HepG2 (cell line): ENCODE measurements around the gene GALNT9. TPM values are rescaled to one million over a fixed set of nuclear protein-coding genes. Genes with fewer than 3 reads are reported as not detected.
A peak's percentile ranks its signal among the peaks of the same experiment; 100 is the strongest.

Experiments
- ATAC-seq: fragments of 200-7000 bp; cut with Tn5 transposase; 3 replicates; pipeline ENCODE4 v1.9.1; 2020; ENCODE audit warnings: mild to moderate bottlenecking, moderate library complexity
- BruUV-seq: library from RNA; stranded (reverse); fragments of 400-500 nt; replicated peaks from 2 replicates; lab custom pipeline; 2021; lab: Mats Ljungman, UMichigan
- CTCF ChIA-PET: fragments of 300-600 bp; formaldehyde crosslinking; extraction: SDS; loops from one replicate; lab custom pipeline; 2021; ENCODE audit warnings: low total read pairs, inconsistent platforms, low intra/inter-chr PET ratio; lab: Yijun Ruan, JAX
- POLR2A ChIA-PET: fragments of 350-600 bp; sonication (Branson Sonifier 250); formaldehyde crosslinking; loops from one replicate; lab custom pipeline; 2020; ENCODE audit warnings: antibody characterized with exemption, inconsistent platforms; lab: Yijun Ruan, JAX
- DNase-seq: peaks from one replicate; pipeline ENCODE4 v3.0.0-alpha.2; 2015; ENCODE audit warnings: low spot score
- FAIRE-seq: peaks from 3 replicates; lab custom pipeline; 2011; peaks lifted over from hg19 to GRCh38; lab: Jason Lieb, UNC
- H2AFZ ChIP-seq: one replicate; pipeline ENCODE4 v1.6.1; 2011; ENCODE audit warnings: low read length, inconsistent platforms
- H3K27ac ChIP-seq: fragments of 300-600 bp; 3 replicates; pipeline ENCODE4 v1.8.0; 2011; ENCODE audit warnings: mixed run types, mild to moderate bottlenecking, mixed read lengths, low read length, inconsistent platforms; ENCODE audit not compliant: insufficient read depth; ENCODE audit errors: extremely low read length
- H3K27me3 ChIP-seq, 2 experiments: fragments of 200-600 bp in 1 of 2; 2 replicates in 1 of 2; 3 replicates in 1 of 2; pipeline versions ENCODE4 v1.6.0 to v1.8.0; 2011; ENCODE audit warnings: low read length in 2 of 2, mild to moderate bottlenecking in 2 of 2, moderate library complexity in 2 of 2, inconsistent platforms in 1 of 2; ENCODE audit not compliant: insufficient read depth in 2 of 2, control insufficient read depth in 1 of 2
- H3K36me3 ChIP-seq, 2 experiments: fragments of 200-600 bp in 1 of 2; replicated peaks in 1 of 2; 2 replicates in 1 of 2; 3 replicates in 1 of 2; pipeline versions ENCODE4 v1.5.1 to v1.8.0; 2011; ENCODE audit warnings: low read length in 2 of 2, inconsistent platforms in 1 of 2; ENCODE audit not compliant: insufficient read depth in 2 of 2, control insufficient read depth in 1 of 2
- H3K4me1 ChIP-seq: 2 replicates; pipeline ENCODE4 v1.5.1; 2012; ENCODE audit warnings: low read length, inconsistent platforms; ENCODE audit not compliant: insufficient read depth
- H3K4me2 ChIP-seq: 2 replicates; pipeline ENCODE4 v1.6.0; 2011; ENCODE audit warnings: low read depth, low read length, inconsistent platforms
- H3K4me3 ChIP-seq, 3 experiments: fragments of 200-600 bp in 1 of 3; sonication (generic), shearing (Covaris generic) in 1 of 3; replicated peaks in 1 of 3; 2 replicates each; pipeline ENCODE4 v1.5.1; 2011 to 2016; ENCODE audit warnings: low read length in 3 of 3, inconsistent platforms in 2 of 3, low read depth in 2 of 3, mild to moderate bottlenecking in 2 of 3, control low read depth in 1 of 3, mixed read lengths in 1 of 3; ENCODE audit not compliant: insufficient read depth in 1 of 3
- H3K79me2 ChIP-seq: one replicate; pipeline ENCODE4 v1.6.1; 2011; ENCODE audit warnings: low read length, inconsistent platforms; ENCODE audit not compliant: insufficient read depth
- H3K9ac ChIP-seq: 2 replicates; pipeline ENCODE4 v1.6.0; 2011; ENCODE audit warnings: mild to moderate bottlenecking, low read depth, low read length, inconsistent platforms; ENCODE audit not compliant: insufficient read depth
- H3K9me3 ChIP-seq: 2 replicates; pipeline ENCODE4 v1.5.1; 2012; ENCODE audit warnings: mild to moderate bottlenecking, low read length
- H4K20me1 ChIP-seq: 2 replicates; pipeline ENCODE4 v1.6.0; 2011; ENCODE audit warnings: inconsistent platforms, mild to moderate bottlenecking, low read length, moderate library complexity; ENCODE audit not compliant: insufficient read depth
- BCL3 ChIP-seq: sonication (generic); formaldehyde crosslinking; IDR thresholded peaks from 2 replicates; pipeline ENCODE4 v1.5.1; 2020; ENCODE audit warnings: mild to moderate bottlenecking, missing genetic modification reagents, moderate library complexity
- GTF2F1 ChIP-seq: fragments of 150-350 bp; IDR thresholded peaks from 2 replicates; pipeline ENCODE4 v1.6.1; 2014; ENCODE audit warnings: low read length
- IRF2 ChIP-seq: IDR thresholded peaks from 2 replicates; pipeline ENCODE4 v1.6.1; 2018; ENCODE audit warnings: missing genetic modification reagents, missing compliant biosample characterization
- KAT7 ChIP-seq: IDR thresholded peaks from 2 replicates; pipeline ENCODE4 v1.6.1; 2018; ENCODE audit warnings: borderline replicate concordance, missing compliant biosample characterization
- KDM5A ChIP-seq: fragments of 200-600 bp; sonication (generic); IDR thresholded peaks from 2 replicates; pipeline ENCODE4 v1.7.0; 2018; ENCODE audit warnings: antibody characterized with exemption, mild to moderate bottlenecking, low read length, borderline replicate concordance
- MATR3 ChIP-seq: sonication (generic); formaldehyde crosslinking; IDR thresholded peaks from 2 replicates; pipeline ENCODE4 v1.4.0; 2020; ENCODE audit warnings: missing genetic modification reagents
- MNT ChIP-seq: fragments of 450-650 bp; IDR thresholded peaks from 2 replicates; pipeline ENCODE4 v1.6.1; 2016
- MTF2 ChIP-seq: sonication (generic); formaldehyde crosslinking; IDR thresholded peaks from 2 replicates; pipeline ENCODE4 v1.5.0; 2020; ENCODE audit warnings: missing genetic modification reagents, borderline replicate concordance
- POLR2AphosphoS2 ChIP-seq: IDR thresholded peaks from 2 replicates; pipeline ENCODE4 v1.6.1; 2011; ENCODE audit warnings: low read depth, low read length, improper control_type of control experiment
- SALL1 ChIP-seq: sonication (generic); formaldehyde crosslinking; IDR thresholded peaks from 2 replicates; pipeline ENCODE4 v1.8.0; 2022; ENCODE audit warnings: mild to moderate bottlenecking, missing genetic modification reagents
- SKI ChIP-seq: fragments of 450-650 bp; IDR thresholded peaks from one replicate; pipeline ENCODE4 v1.6.1; 2018; ENCODE audit warnings: mild to moderate bottlenecking; ENCODE audit not compliant: partially characterized antibody
- SNAPC2 ChIP-seq: sonication (generic); formaldehyde crosslinking; IDR thresholded peaks from 2 replicates; pipeline ENCODE4 v1.8.1; 2022; ENCODE audit warnings: mild to moderate bottlenecking, missing genetic modification reagents
- TBX3 ChIP-seq: fragments of 450-650 bp; IDR thresholded peaks from 2 replicates; pipeline ENCODE4 v1.6.1; 2017; ENCODE audit warnings: antibody characterized with exemption, mild to moderate bottlenecking, inconsistent platforms, borderline replicate concordance
- ZNF205 ChIP-seq: IDR thresholded peaks from 2 replicates; pipeline ENCODE4 v1.6.1; 2018; ENCODE audit warnings: missing biosample characterization, missing genetic modification reagents
- ZNF253 ChIP-seq: sonication (generic); formaldehyde crosslinking; IDR thresholded peaks from 2 replicates; pipeline ENCODE4 v1.8.0; 2022; ENCODE audit warnings: mild to moderate bottlenecking, missing genetic modification reagents, borderline replicate concordance
- ZNF552 ChIP-seq: sonication (generic); formaldehyde crosslinking; IDR thresholded peaks from 2 replicates; pipeline ENCODE4 v1.9.0; 2022; ENCODE audit warnings: missing genetic modification reagents, mild to moderate bottlenecking, borderline replicate concordance
- ZNF563 ChIP-seq: sonication (generic); formaldehyde crosslinking; IDR thresholded peaks from 2 replicates; pipeline ENCODE4 v1.8.0; 2022; ENCODE audit warnings: mild to moderate bottlenecking, moderate library complexity, missing genetic modification reagents
- ZNF589 ChIP-seq: sonication (generic); formaldehyde crosslinking; conservative IDR thresholded peaks from 2 replicates; pipeline ENCODE4 v1.8.0; 2022; ENCODE audit warnings: mild to moderate bottlenecking, moderate library complexity, missing genetic modification reagents
- ZNF616 ChIP-seq: sonication (generic); formaldehyde crosslinking; IDR thresholded peaks from 2 replicates; pipeline ENCODE4 v1.5.0; 2020; ENCODE audit warnings: low read depth, mild to moderate bottlenecking, missing genetic modification reagents
- ZNF652 ChIP-seq: IDR thresholded peaks from 2 replicates; pipeline ENCODE4 v1.6.1; 2016; ENCODE audit warnings: low read depth, borderline replicate concordance
- ZNF773 ChIP-seq: sonication (generic); formaldehyde crosslinking; IDR thresholded peaks from 2 replicates; pipeline ENCODE4 v1.4.0; 2020; ENCODE audit warnings: missing genetic modification reagents, borderline replicate concordance
- WGBS: methylation state at CpG from one replicate; pipeline ENCODE4 v1.1.6; 2017; ENCODE audit warnings: low lambda C conversion rate; 5-methylcytosine and 5-hydroxymethylcytosine counted together
- in situ Hi-C: cut with HindIII; loops from 2 replicates; pipeline ENCODE4 v1.10.0; 2017; ENCODE audit warnings: low pct_unique_long_range_greater_than_20kb; ENCODE audit not compliant: extremely low pct_ligation_motif_present
- intact Hi-C: fragments of 100-400 bp; cut with micrococcal nuclease; formaldehyde crosslinking; loops from one replicate; pipeline ENCODE4 v1.10.0; 2022; ENCODE audit not compliant: unreplicated experiment
- polyA plus RNA-seq, 8 experiments: library from polyadenylated mRNA; depleted of rRNA in 3 of 8; stranded (reverse) in 7 of 8; unstranded in 1 of 8; fragments of >200 nt; fragmentation: Illumina TruSeq in 4 of 8; extraction: Trizol in 4 of 8; gene quantifications; 2 replicates each; pipeline versions ENCODE4 v1.2.1 to v1.2.3, GENCODE V29; 2011 to 2016; ENCODE audit warnings: low read depth in 4 of 8, missing spikeins in 1 of 8, mixed read lengths in 1 of 8; ENCODE audit not compliant: insufficient read depth in 1 of 8
- total RNA-seq, 5 experiments: library from RNA; depleted of rRNA; stranded (reverse); fragments of >200 nt; fragmentation: Illumina TruSeq; extraction: Trizol; gene quantifications; 2 replicates each; pipeline ENCODE4 v1.2.3, GENCODE V29; 2016; ENCODE audit warnings: low read depth in 1 of 5
- TF ChIP-seq, protein P1 (sequence below): sonication (generic); formaldehyde crosslinking; IDR thresholded peaks from 2 replicates; pipeline ENCODE4 v1.4.0; 2020; ENCODE audit warnings: mild to moderate bottlenecking, missing genetic modification reagents

Gene GALNT9
- total and polyA plus RNA-seq, 2 of the 13 experiments (the other 11 are each of a cell fraction or from before 2014, with no cell fraction given) = 0.04 TPM; not detected in 1

- TF ChIP-seq GTF2F1 = no peak
- no peak for TF ChIP-seq ZNF652 (CRISPR knock-in tag)
- no peak for TF ChIP-seq ZNF563 (CRISPR knock-in tag)
- TF ChIP-seq MNT = 0 out of 2 replicates have a peak, but pooled peaks have one; percentile 17
These were observed 100.8 kb downstream of the GALNT9 start (continued) for GRCh38 chr12:132228476-132229192.

DNA sequence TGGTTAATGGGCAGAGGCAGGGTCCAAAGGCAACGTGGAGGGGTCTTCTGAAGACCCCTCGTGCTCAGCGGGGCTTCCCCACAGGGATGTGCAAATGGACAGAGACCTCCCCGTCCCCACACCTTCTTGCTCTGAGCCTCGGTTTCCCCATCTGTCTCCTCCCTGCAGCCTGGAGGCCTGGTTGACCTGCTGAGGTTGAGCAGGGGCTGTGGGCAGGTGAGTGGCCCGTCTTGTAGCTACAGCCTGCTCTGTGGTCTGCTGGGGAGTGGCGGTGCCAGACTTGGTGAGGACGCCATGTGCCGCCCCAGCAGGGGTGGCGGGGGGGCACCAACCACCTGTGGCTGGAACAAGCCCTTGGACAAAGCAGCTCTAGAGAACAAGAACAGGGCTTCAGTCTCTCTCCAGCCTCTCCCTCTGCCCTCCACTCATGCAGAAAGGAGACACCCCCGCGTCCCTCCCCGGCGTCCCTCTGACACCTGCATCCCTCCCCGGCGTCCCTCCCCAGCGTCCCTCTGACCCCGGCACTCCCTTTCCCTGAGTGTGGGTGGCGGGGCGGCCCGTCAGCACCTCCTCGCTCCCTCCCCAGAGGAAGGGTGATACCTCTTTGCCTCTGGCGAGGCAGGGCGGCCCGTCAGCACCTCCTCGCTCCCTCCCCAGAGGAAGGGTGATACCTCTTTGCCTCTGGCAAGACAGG lies 101.5 kb downstream of the GALNT9 start:
- CTCF ChIA-PET = no interaction called here
- WGBS = 35% methylated on average over 19 of the region's 26 CpGs
- no TSS peak for BruUV-seq
- TF ChIP-seq ZNF589 (CRISPR knock-in tag) (no peak), BCL3 (CRISPR knock-in tag) (no peak), ZNF205 (CRISPR knock-in tag) (no peak), POLR2AphosphoS2 (no peak), ZNF616 (CRISPR knock-in tag) (no peak), KDM5A (no peak), ZNF253 (no peak), SALL1 (CRISPR knock-in tag) (no peak), ZNF552 (CRISPR knock-in tag) (no peak), SNAPC2 (no peak), SKI (no peak), KAT7 (CRISPR knock-in tag) (no peak), IRF2 (CRISPR knock-in tag) (no peak), ZNF773 (CRISPR knock-in tag) (no peak), TBX3 (no peak), MTF2 (CRISPR knock-in tag) (no peak), MATR3 (CRISPR knock-in tag) (no peak)
- TF ChIP-seq, protein P1, sequence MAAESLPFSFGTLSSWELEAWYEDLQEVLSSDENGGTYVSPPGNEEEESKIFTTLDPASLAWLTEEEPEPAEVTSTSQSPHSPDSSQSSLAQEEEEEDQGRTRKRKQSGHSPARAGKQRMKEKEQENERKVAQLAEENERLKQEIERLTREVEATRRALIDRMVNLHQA = no peak

More for the DNA sequence above, 101.5 kb downstream of the GALNT9 start:
- Histone ChIP-seq H3K9ac (no peak overlapping the region), H3K36me3 (no peaks in the 10 kb centered on the region), H3K4me1 (no peaks in the 10 kb centered on the region), H3K4me3 (no peak overlapping the region), H3K79me2 (no peaks in the 10 kb centered on the region), H3K27ac (no peak overlapping the region), H3K9me3 (no peaks in the 10 kb centered on the region), H2AFZ (no peak overlapping the region), H3K4me2 (no peak overlapping the region), H4K20me1 (peaks cover 4% of the 10 kb centered on the region; the same call in 1 of the 2 replicates), H3K27me3 (peaks cover 7 to 42% of the 10 kb centered on the region in 2 experiments; a peak in 4 of 5 replicates)
- DNase-seq = no peak
- ATAC-seq = no peak
- FAIRE-seq = no peak
- in situ Hi-C loops (no loop called here), intact Hi-C loops (no loop called here)
- POLR2A ChIA-PET = no interaction called here
